Measurements from ENCODE around the gene C19orf44.

- no peak for TF ChIP-seq CTCF (IDR thresholded peaks at IDR 0.05)
- TF ChIP-seq POLR2A (IDR thresholded peaks at IDR 0.05): no peak
Measured at GRCh38 chr19:16461630-16462051, 34.6 kb upstream of the C19orf44 start.
